Measurements from ENCODE around the gene FAM43A.

GRCh38 chr3:194705227-194705626, 19.5 kb downstream of the FAM43A start:
- TF ChIP-seq CTCF (IDR thresholded peaks at IDR 0.05; ENCODE audit: low read depth, low read length) = no peak
- TF ChIP-seq POLR2A (IDR thresholded peaks at IDR 0.05; ENCODE audit: extremely low read depth, insufficient read length) = no peak
- TF ChIP-seq MAX (IDR thresholded peaks at IDR 0.05; ENCODE audit: low read depth, low read length) = no peak
- TF ChIP-seq MYC (IDR thresholded peaks at IDR 0.05; ENCODE audit: low read depth, low read length) = no peak
